K562 (cell line): ENCODE results near the gene NMB. TPM values are rescaled to one million over a fixed set of nuclear protein-coding genes. Genes with fewer than 3 reads are reported as not detected.
A peak's percentile ranks its signal among the peaks of the same experiment; 100 is the strongest.

Source experiments
- BHLHE40 ChIP-seq: IDR thresholded peaks from 2 replicates; pipeline ENCODE4 v1.6.1; 2011; ENCODE audit warnings: low read length, improper control_type of control experiment
- EHMT2 ChIP-seq: fragments of 450-650 bp; IDR thresholded peaks from 2 replicates; pipeline ENCODE4 v1.6.1; 2018; ENCODE audit warnings: antibody characterized with exemption
- ETS2 ChIP-seq: IDR thresholded peaks from 2 replicates; pipeline ENCODE4 v1.6.1; 2016; ENCODE audit warnings: borderline replicate concordance, missing genetic modification characterization, mild to moderate bottlenecking, moderate library complexity, missing compliant biosample characterization; ENCODE audit not compliant: poor library complexity, severe bottlenecking
- FOXJ2 ChIP-seq: fragments of 200-800 bp; sonication (Bioruptor generic); IDR thresholded peaks from 2 replicates; pipeline ENCODE4 v1.6.1; 2016; ENCODE audit warnings: missing genetic modification characterization, missing compliant biosample characterization
- GTF2B ChIP-seq: IDR thresholded peaks from 2 replicates; pipeline ENCODE4 v1.6.1; 2011; ENCODE audit not compliant: insufficient read length; ENCODE audit errors: extremely low read depth
- GTF2F1 ChIP-seq: IDR thresholded peaks from 2 replicates; pipeline ENCODE4 v1.6.1; 2011; ENCODE audit warnings: low read depth, low read length, improper control_type of control experiment
- KAT2B ChIP-seq: IDR thresholded peaks from one replicate; pipeline ENCODE4 v1.6.1; 2012; ENCODE audit warnings: low read depth, mild to moderate bottlenecking, control low read depth, inconsistent platforms, low read length, moderate library complexity
- MECOM ChIP-seq: fragments of 250-450 bp; sonication (Bioruptor Pico); IDR thresholded peaks from 2 replicates; pipeline ENCODE4 v1.8.0; 2022; ENCODE audit warnings: inconsistent platforms
- MTA1 ChIP-seq: fragments of 450-650 bp; IDR thresholded peaks from 2 replicates; pipeline ENCODE4 v1.6.1; 2017; ENCODE audit warnings: borderline replicate concordance
- PCBP2 ChIP-seq: fragments of 200-400 bp; formaldehyde crosslinking; IDR thresholded peaks from 2 replicates; pipeline ENCODE4 v1.6.1; 2018; ENCODE audit warnings: low read length, low read depth, mild to moderate bottlenecking, moderate library complexity; ENCODE audit not compliant: poor library complexity, severe bottlenecking
- RBFOX2 ChIP-seq: fragments of 200-400 bp; formaldehyde crosslinking; IDR thresholded peaks from 2 replicates; pipeline ENCODE4 v1.6.1; 2017; ENCODE audit warnings: low read depth, mild to moderate bottlenecking, low read length, moderate library complexity
- SAP30 ChIP-seq: fragments of 200-600 bp; sonication (generic); IDR thresholded peaks from 2 replicates; pipeline ENCODE4 v1.6.1; 2012; ENCODE audit warnings: borderline replicate concordance, low read depth, mild to moderate bottlenecking, moderate library complexity, low read length, control low read depth, inconsistent platforms; ENCODE audit not compliant: insufficient read depth, poor library complexity, severe bottlenecking
- SREBF2 ChIP-seq: sonication (generic); formaldehyde crosslinking; IDR thresholded peaks from 2 replicates; pipeline ENCODE4 v1.4.0; 2020; ENCODE audit warnings: mild to moderate bottlenecking, missing genetic modification reagents
- ZBTB17 ChIP-seq: fragments of 450-650 bp; formaldehyde crosslinking; IDR thresholded peaks from 2 replicates; pipeline ENCODE4 v1.4.0; 2020; ENCODE audit warnings: mild to moderate bottlenecking
- ZBTB9 ChIP-seq: fragments of 450-650 bp; formaldehyde crosslinking; IDR thresholded peaks from 2 replicates; pipeline ENCODE4 v1.4.0; 2020; ENCODE audit warnings: mild to moderate bottlenecking, moderate library complexity
- ZFP1 ChIP-seq: fragments of 450-650 bp; formaldehyde crosslinking; IDR thresholded peaks from 2 replicates; pipeline ENCODE4 v1.4.0; 2020; ENCODE audit warnings: mild to moderate bottlenecking, mixed read lengths
- ZFP91 ChIP-seq: sonication (generic); formaldehyde crosslinking; IDR thresholded peaks from 2 replicates; pipeline ENCODE4 v1.8.0; 2022; ENCODE audit warnings: mild to moderate bottlenecking, missing genetic modification reagents
- ZNF184 ChIP-seq: sonication (generic); formaldehyde crosslinking; IDR thresholded peaks from 2 replicates; pipeline ENCODE4 v1.5.0; 2020; ENCODE audit warnings: missing genetic modification reagents
- ZNF280A ChIP-seq: fragments of 450-650 bp; IDR thresholded peaks from 2 replicates; pipeline ENCODE4 v1.6.1; 2018; ENCODE audit warnings: mild to moderate bottlenecking, low read depth; ENCODE audit not compliant: partially characterized antibody
- ZNF347 ChIP-seq: fragments of 450-650 bp; formaldehyde crosslinking; IDR thresholded peaks from 2 replicates; pipeline ENCODE4 v1.4.0; 2020; ENCODE audit warnings: low read depth, mild to moderate bottlenecking, moderate library complexity
- polyA plus RNA-seq, 8 experiments: library from polyadenylated mRNA; depleted of rRNA in 4 of 8; stranded (reverse) in 5 of 8; unstranded in 3 of 8; fragments of >200 nt; fragmentation: Nextera tagmentation in 2 of 8; fragmentation: Illumina TruSeq in 1 of 8; extraction: Ambion mirVana in 2 of 8; extraction: Trizol in 1 of 8; gene quantifications; 2 replicates each; pipeline versions ENCODE4 v1.2.1 to v1.2.3, GENCODE V29; 2011 to 2014; ENCODE audit warnings: inconsistent platforms in 1 of 8, missing spikeins in 1 of 8
- total RNA-seq, 7 experiments: library from RNA; depleted of rRNA in 6 of 7; stranded (reverse); fragments of >200 nt in 6 of 7; fragmentation: Illumina TruSeq in 2 of 7; extraction: Trizol in 2 of 7; gene quantifications; 2 replicates each; pipeline versions ENCODE4 v1.2.1 to v1.2.3, GENCODE V29; 2011 to 2021; ENCODE audit warnings: low replicate concordance in 1 of 7

NMB gene
- total and polyA plus RNA-seq, 9 of the 15 experiments (the other 6 are each of a cell fraction or from before 2014, with no cell fraction given): 0.06 to 0.16 (median 0.09) TPM; not detected in 5

- TF ChIP-seq MTA1 (no peak), ZBTB9 (CRISPR knock-in tag) (peak; percentile 27; the same call in 1 of the 2 replicates), BHLHE40 (no peak), SAP30 (no peak), EHMT2 (no peak), MECOM (no peak), ZNF184 (CRISPR knock-in tag) (no peak), ETS2 (tag) (no peak), ZNF347 (CRISPR knock-in tag) (no peak), ZNF280A (no peak), PCBP2 (no peak), ZFP91 (CRISPR knock-in tag) (no peak; the same call in 1 of the 2 replicates), GTF2B (no peak), RBFOX2 (peak; percentile 85), ZBTB17 (0 out of 2 replicates have a peak, but pooled peaks have one; percentile 52), FOXJ2 (no peak), KAT2B (no peak), GTF2F1 (no peak), ZFP1 (CRISPR knock-in tag) (no peak), SREBF2 (no peak)
Observed at GRCh38 chr15:84633311-84634227, 24.4 kb downstream of the NMB start (continued).
